Liver (tissue), 9 donors: ENCODE measurements around the gene GLI3. TPM values are rescaled to one million over a fixed set of nuclear protein-coding genes. Genes with fewer than 3 reads are reported as not detected.

Experiments
- DNase-seq: peaks from one replicate; pipeline ENCODE4 v3.0.0-alpha.2; 2017; ENCODE audit warnings: low spot score
- H3K27ac ChIP-seq, 2 donors: one replicate each; pipeline ENCODE4 v1.7.0; 2013; ENCODE audit warnings: inconsistent platforms in 2 of 2, low read length in 2 of 2, control low read depth in 1 of 2, low read depth in 1 of 2, mild to moderate bottlenecking in 1 of 2
- H3K27me3 ChIP-seq, 4 donors: one replicate each; pipeline versions ENCODE4 v1.6.1 to v1.7.0; 2013; ENCODE audit warnings: low read length in 3 of 4, inconsistent platforms in 1 of 4, mild to moderate bottlenecking in 1 of 4, moderate library complexity in 1 of 4; ENCODE audit not compliant: control insufficient read depth in 4 of 4, insufficient read depth in 4 of 4
- H3K36me3 ChIP-seq, 4 donors: one replicate each; pipeline versions ENCODE4 v1.6.1 to v1.7.0; 2013; ENCODE audit warnings: low read length in 3 of 4, mild to moderate bottlenecking in 3 of 4, low read depth in 1 of 4, moderate library complexity in 1 of 4; ENCODE audit not compliant: control insufficient read depth in 4 of 4, insufficient read depth in 3 of 4
- H3K4me1 ChIP-seq, 4 donors: one replicate each; pipeline versions ENCODE4 v1.6.1 to v1.7.0; 2013; ENCODE audit warnings: low read length in 3 of 4, mild to moderate bottlenecking in 3 of 4, moderate library complexity in 1 of 4; ENCODE audit not compliant: control insufficient read depth in 4 of 4, insufficient read depth in 4 of 4
- H3K4me3 ChIP-seq, 3 donors: one replicate each; pipeline versions ENCODE4 v1.6.1 to v1.7.0; 2013; ENCODE audit warnings: low read length in 3 of 3, control low read depth in 1 of 3, low read depth in 1 of 3, mild to moderate bottlenecking in 1 of 3
- H3K9ac ChIP-seq, 2 donors: one replicate each; pipeline ENCODE4 v1.7.0; 2013; ENCODE audit warnings: low read length in 2 of 2, mild to moderate bottlenecking in 2 of 2, moderate library complexity in 2 of 2, control low read depth in 1 of 2, low read depth in 1 of 2
- H3K9me3 ChIP-seq, 4 donors: one replicate each; pipeline versions ENCODE4 v1.6.1 to v1.7.0; 2013; ENCODE audit warnings: low read length in 3 of 4; ENCODE audit not compliant: control insufficient read depth in 4 of 4
- ATF3 ChIP-seq: IDR thresholded peaks from 2 replicates; pipeline ENCODE4 v1.6.1; 2016; ENCODE audit warnings: antibody characterized with exemption
- EGR1 ChIP-seq, 2 donors: IDR thresholded peaks; 2 replicates each; pipeline ENCODE4 v1.6.1; 2016 to 2018; ENCODE audit warnings: antibody characterized with exemption in 2 of 2, low read depth in 2 of 2
- FOXA1 ChIP-seq: IDR thresholded peaks from 2 replicates; pipeline ENCODE4 v1.6.1; 2016; ENCODE audit warnings: antibody characterized with exemption
- FOXA2 ChIP-seq: IDR thresholded peaks from 2 replicates; pipeline ENCODE4 v1.6.1; 2016; ENCODE audit warnings: antibody characterized with exemption
- HNF4A ChIP-seq, 2 donors: conservative IDR thresholded peaks; 2 replicates each; pipeline ENCODE4 v1.6.1; 2016; ENCODE audit warnings: antibody characterized with exemption in 2 of 2, mild to moderate bottlenecking in 2 of 2
- JUND ChIP-seq, 2 donors: IDR thresholded peaks; 2 replicates each; pipeline ENCODE4 v1.6.1; 2016; ENCODE audit warnings: antibody characterized with exemption in 2 of 2
- MAX ChIP-seq: IDR thresholded peaks from 2 replicates; pipeline ENCODE4 v1.6.1; 2016; ENCODE audit warnings: antibody characterized with exemption
- REST ChIP-seq: IDR thresholded peaks from 2 replicates; pipeline ENCODE4 v1.6.1; 2016; ENCODE audit warnings: antibody characterized with exemption, mild to moderate bottlenecking
- SP1 ChIP-seq: IDR thresholded peaks from 2 replicates; pipeline ENCODE4 v1.6.1; 2018; ENCODE audit warnings: antibody characterized with exemption, mild to moderate bottlenecking
- TAF1 ChIP-seq: conservative IDR thresholded peaks from 2 replicates; pipeline ENCODE4 v1.6.1; 2016; ENCODE audit warnings: antibody characterized with exemption, mild to moderate bottlenecking
- ZBTB33 ChIP-seq: IDR thresholded peaks from 2 replicates; pipeline ENCODE4 v1.6.1; 2016; ENCODE audit warnings: antibody characterized with exemption
- WGBS: extraction: QIAGEN DNeasy Blood & Tissue Kit; methylation state at CpG from one replicate; pipeline ENCODE4 v1.1.7; 2013; 5-methylcytosine and 5-hydroxymethylcytosine counted together
- polyA plus RNA-seq, 2 donors: library from polyadenylated mRNA; stranded (reverse) in 1 of 2; unstranded in 1 of 2; fragments of 200-250 nt in 1 of 2; fragments of >200 nt in 1 of 2; fragmentation: Nextera tagmentation in 1 of 2; extraction: Ambion mirVana in 1 of 2; gene quantifications; one replicate each; pipeline versions ENCODE4 v1.2.1 to v1.2.3, GENCODE V29; 2013 to 2015
- total RNA-seq, 2 donors: library from RNA; depleted of rRNA; stranded (reverse); fragments of >200 nt; gene quantifications; one replicate each; pipeline ENCODE4 v1.2.3, GENCODE V29; 2014
- donor health status: healthy.
- donor health status: healthy.
- donor health status: healthy.
- donor health status: healthy.
- donor health status: healthy.

GLI3 gene
- total and polyA plus RNA-seq, 4 donors, result 0.09 to 0.42 (median 0.26) TPM

GRCh38 chr7:42231043-42231787, 5.8 kb downstream of the GLI3 start (continued):
- TF ChIP-seq ATF3, result no peak
- no peak for TF ChIP-seq EGR1 (IDR thresholded peaks at IDR 0.05; ENCODE audit: low read depth in 2 of 2)

- H3K27ac ChIP-seq, result no peak overlapping the region
- H3K27me3 ChIP-seq, result peaks cover 0 to 22% (median 2%) of the 10 kb centered on the region in 4 donors
- TF ChIP-seq ATF3 (no peak), MAX (no peak), ZBTB33 (no peak)
- H3K4me3 ChIP-seq, result peak overlapping the region in 1 of 3 donors; percentile 37
- H3K36me3 ChIP-seq, result no peaks in the 10 kb centered on the region
- DNase-seq, result no peak
- no peak overlapping the region for H3K9ac ChIP-seq
- peaks cover 0 to 9% (median 6%) of the 10 kb centered on the region in 4 donors for H3K4me1 ChIP-seq
- 8% methylated on average over 51 of the region's 51 CpGs for WGBS
- no peaks in the 10 kb centered on the region for H3K9me3 ChIP-seq
Observed at GRCh38 chr7:42227936-42228591, 8.9 kb downstream of the GLI3 start.

- 17% methylated on average over 13 of the region's 13 CpGs for WGBS
- Histone ChIP-seq H3K36me3 (no peaks in the 10 kb centered on the region), H3K4me1 (peaks cover 0 to 9% (median 6%) of the 10 kb centered on the region in 4 donors), H3K4me3 (peak overlapping the region in 1 of 3 donors; percentile 37), H3K27ac (no peak overlapping the region), H3K9me3 (no peaks in the 10 kb centered on the region), H3K27me3 (peaks cover 0 to 21% (median 2%) of the 10 kb centered on the region in 4 donors), H3K9ac (no peak overlapping the region)
- DNase-seq, result no peak
- TF ChIP-seq TAF1 (no peak), FOXA2 (no peak), JUND (IDR thresholded peaks at IDR 0.05) (no peak), FOXA1 (no peak), REST (no peak), SP1 (no peak), HNF4A (conservative IDR thresholded peaks at IDR 0.05) (no peak)
Observed at GRCh38 chr7:42227541-42227935, 9.5 kb downstream of the GLI3 start.
